ENCODE results near the gene NUP62.

NUP62 gene

GRCh38 chr19:49879243-49879963 lies 49.9 kb downstream of the NUP62 start:
- no peak for DNase-seq

- DNase-seq, result no peak
Observed at GRCh38 chr19:49878744-49879070, 50.6 kb downstream of the NUP62 start.

- peak; percentile 95 for DNase-seq
Observed at GRCh38 chr19:49877879-49878743, 51.2 kb downstream of the NUP62 start.

GRCh38 chr19:49877020-49877878 lies 52.1 kb downstream of the NUP62 start, which contains the start of the genes AKT1S1 and TBC1D17:
AKT1S1 (minus strand) TSS chr19:49877355; CDS start chr19:49873295, 4,060 bp downstream.
TBC1D17 (plus strand) TSS chr19:49877702; CDS start chr19:49877724, 22 bp downstream.
- DNase-seq, result peak; percentile 96

- no peak for DNase-seq
Observed at GRCh38 chr19:49876422-49877019, 52.8 kb downstream of the NUP62 start.

- DNase-seq, result no peak
Observed at GRCh38 chr19:49875857-49876421, 53.4 kb downstream of the NUP62 start.

- DNase-seq, result no peak
Observed at GRCh38 chr19:49875177-49875576, 54.1 kb downstream of the NUP62 start.

GRCh38 chr19:49874503-49875157 lies 54.7 kb downstream of the NUP62 start:
- DNase-seq, result no peak

GRCh38 chr19:49873834-49874233 lies 55.5 kb downstream of the NUP62 start:
- DNase-seq, result no peak

- DNase-seq, result no peak
Observed at GRCh38 chr19:49873129-49873521, 56.2 kb downstream of the NUP62 start.

- no peak for DNase-seq
Observed at GRCh38 chr19:49872245-49873128, 56.8 kb downstream of the NUP62 start.

- DNase-seq, result no peak
Observed at GRCh38 chr19:49871349-49871985, 57.8 kb downstream of the NUP62 start.

GRCh38 chr19:49870309-49870901 lies 58.9 kb downstream of the NUP62 start:
- DNase-seq, result no peak

- DNase-seq, result peak; percentile 70
Observed at GRCh38 chr19:49869484-49870308, 59.6 kb downstream of the NUP62 start.

GRCh38 chr19:49869009-49869483 lies 60.3 kb downstream of the NUP62 start:
- no peak for DNase-seq

GRCh38 chr19:49866933-49867782 lies 62.1 kb downstream of the NUP62 start, which contains the start of gene PNKP:
PNKP (minus strand) TSS chr19:49867576; CDS start chr19:49867204, 372 bp downstream.
- DNase-seq, result peak; percentile 80

- DNase-seq, result no peak
Observed at GRCh38 chr19:49864890-49865289, 64.4 kb downstream of the NUP62 start.

GRCh38 chr19:49863935-49864320 lies 65.4 kb downstream of the NUP62 start:
- DNase-seq, result no peak
